HUES6 (cell line): ENCODE results near the gene RAD9A.

Experiments used
- H3K27ac ChIP-seq: 2 replicates; pipeline ENCODE4 v1.7.0; 2013; ENCODE audit warnings: low read depth, mild to moderate bottlenecking, low read length, inconsistent platforms
- H3K27me3 ChIP-seq: 2 replicates; pipeline ENCODE4 v1.6.1; 2013; ENCODE audit warnings: low read length; ENCODE audit not compliant: control insufficient read depth, insufficient read depth
- H3K36me3 ChIP-seq: 2 replicates; pipeline ENCODE4 v1.6.1; 2013; ENCODE audit warnings: low read length; ENCODE audit not compliant: control insufficient read depth, insufficient read depth
- H3K4me1 ChIP-seq: 2 replicates; pipeline ENCODE4 v1.6.1; 2013; ENCODE audit warnings: low read length; ENCODE audit not compliant: control insufficient read depth, insufficient read depth
- H3K4me3 ChIP-seq: 2 replicates; pipeline ENCODE4 v1.5.1; 2013; ENCODE audit warnings: low read depth, low read length
- H3K9ac ChIP-seq: one replicate; pipeline ENCODE4 v1.6.1; 2013; ENCODE audit warnings: mild to moderate bottlenecking, low read length
- H3K9me3 ChIP-seq: 2 replicates; pipeline ENCODE4 v1.6.1; 2013; ENCODE audit warnings: low read depth, low read length; ENCODE audit not compliant: control insufficient read depth, insufficient read depth

RAD9A gene

DNA sequence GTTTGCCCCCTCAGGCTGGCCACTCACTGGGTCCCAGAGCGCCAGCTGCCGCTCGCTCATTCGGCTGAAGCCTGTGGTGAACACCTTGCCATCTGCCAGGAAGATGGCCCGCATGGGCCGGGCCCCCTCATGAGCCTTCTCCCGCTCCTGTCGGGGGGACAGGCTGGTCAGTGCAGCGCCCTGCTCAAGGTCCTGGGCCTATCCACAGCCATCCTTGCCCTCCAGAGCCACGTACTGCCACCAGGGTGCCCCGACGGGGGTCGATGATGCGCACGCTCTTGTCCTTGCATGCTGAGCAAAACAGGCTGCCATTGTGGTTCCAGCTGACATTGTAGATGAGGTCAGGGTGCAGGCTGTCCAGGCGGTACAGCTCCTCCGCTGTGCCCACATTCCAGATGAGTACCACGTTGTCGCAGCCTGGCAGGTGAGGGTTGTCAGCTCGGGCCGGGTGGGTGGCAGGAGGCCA, 49.3 kb downstream of the RAD9A start:
- Histone ChIP-seq H3K36me3 (peaks cover 40% of the 10 kb centered on the region), H3K4me3 (no peak overlapping the region), H3K9me3 (no peaks in the 10 kb centered on the region), H3K27ac (no peak overlapping the region), H3K9ac (no peak overlapping the region), H3K4me1 (peaks cover 15% of the 10 kb centered on the region), H3K27me3 (no peaks in the 10 kb centered on the region; the same call in 1 of the 2 replicates)

GRCh38 chr11:67441731-67442351, 50.1 kb downstream of the RAD9A start:
- H3K4me3 ChIP-seq, result peak overlapping the region; percentile 90; the same call in 1 of the 2 replicates
- H3K27ac ChIP-seq, result no peak overlapping the region
- peak overlapping the region; percentile 95 for H3K9ac ChIP-seq
- H3K4me1 ChIP-seq, result peaks cover 10% of the 10 kb centered on the region
- no peaks in the 10 kb centered on the region for H3K9me3 ChIP-seq
- peaks cover 40% of the 10 kb centered on the region for H3K36me3 ChIP-seq
- H3K27me3 ChIP-seq, result no peaks in the 10 kb centered on the region; the same call in 1 of the 2 replicates

- H3K4me3 ChIP-seq, result peak overlapping the region; percentile 90
- peaks cover 36% of the 10 kb centered on the region for H3K36me3 ChIP-seq
- H3K27ac ChIP-seq, result peak overlapping the region; percentile 73; the same call in 1 of the 2 replicates
- H3K9me3 ChIP-seq, result no peaks in the 10 kb centered on the region
- H3K27me3 ChIP-seq, result no peaks in the 10 kb centered on the region; the same call in 1 of the 2 replicates
- peak overlapping the region; percentile 95 for H3K9ac ChIP-seq
- H3K4me1 ChIP-seq, result peaks cover 2% of the 10 kb centered on the region
Measured at GRCh38 chr11:67442504-67443404, 51.0 kb downstream of the RAD9A start.

GRCh38 chr11:67445515-67445914, 53.7 kb downstream of the RAD9A start:
- Histone ChIP-seq H3K36me3 (peaks cover 16% of the 10 kb centered on the region), H3K4me1 (no peaks in the 10 kb centered on the region), H3K9me3 (no peaks in the 10 kb centered on the region), H3K9ac (no peak overlapping the region), H3K27me3 (no peaks in the 10 kb centered on the region; the same call in 1 of the 2 replicates), H3K27ac (no peak overlapping the region), H3K4me3 (no peak overlapping the region)
